Mesenchymal stem cell (in vitro differentiated cells and primary cell): ENCODE results near the gene LMBRD2.

Source experiments
- DNase-seq: peaks from one replicate; pipeline ENCODE4 v3.0.0-alpha.2; 2013
- H2AFZ ChIP-seq: one replicate; pipeline ENCODE4 v1.6.1; 2013; ENCODE audit warnings: low read depth, mild to moderate bottlenecking, control low read depth, inconsistent platforms, low read length, moderate library complexity
- H2AK5ac ChIP-seq: 2 replicates; pipeline ENCODE4 v1.6.1; 2013; ENCODE audit warnings: low read length, moderate library complexity, mild to moderate bottlenecking, inconsistent platforms; ENCODE audit not compliant: severe bottlenecking
- H2BK120ac ChIP-seq: one replicate; pipeline ENCODE4 v1.6.1; 2013; ENCODE audit warnings: low read depth, mild to moderate bottlenecking, inconsistent platforms, low read length, moderate library complexity
- H2BK12ac ChIP-seq, 2 experiments: one replicate each; pipeline ENCODE4 v1.6.1; 2013; ENCODE audit warnings: inconsistent platforms in 2 of 2, low read length in 2 of 2, mild to moderate bottlenecking in 2 of 2, moderate library complexity in 2 of 2, control low read depth in 1 of 2
- H2BK15ac ChIP-seq: one replicate; pipeline ENCODE4 v1.6.1; 2013; ENCODE audit warnings: mild to moderate bottlenecking, low read depth, inconsistent platforms; ENCODE audit not compliant: poor library complexity, severe bottlenecking
- H2BK5ac ChIP-seq: 2 replicates; pipeline ENCODE4 v1.6.1; 2013; ENCODE audit warnings: low read depth, mild to moderate bottlenecking, low read length, control low read depth, inconsistent platforms; ENCODE audit not compliant: poor library complexity, severe bottlenecking
- H3K14ac ChIP-seq, 2 experiments: one replicate each; pipeline ENCODE4 v1.6.1; 2013; ENCODE audit warnings: inconsistent platforms in 2 of 2, low read length in 2 of 2, control low read depth in 1 of 2, mild to moderate bottlenecking in 1 of 2, moderate library complexity in 1 of 2
- H3K18ac ChIP-seq, 2 experiments: one replicate each; pipeline ENCODE4 v1.6.1; 2013; ENCODE audit warnings: inconsistent platforms in 2 of 2, low read length in 2 of 2, control low read depth in 1 of 2, low read depth in 1 of 2, mild to moderate bottlenecking in 1 of 2
- H3K23ac ChIP-seq, 2 experiments: one replicate each; pipeline ENCODE4 v1.6.1; 2013; ENCODE audit warnings: inconsistent platforms in 2 of 2, low read length in 2 of 2, mild to moderate bottlenecking in 2 of 2, moderate library complexity in 2 of 2, control low read depth in 1 of 2
- H3K27ac ChIP-seq: 2 replicates; pipeline ENCODE4 v1.5.1; 2013; ENCODE audit warnings: mild to moderate bottlenecking, moderate library complexity, low read length, control low read depth, inconsistent platforms; ENCODE audit not compliant: poor library complexity, severe bottlenecking
- H3K27me3 ChIP-seq, 2 experiments: 2 replicates each; pipeline versions ENCODE4 v1.6.1 to v1.7.0; 2013; ENCODE audit warnings: low read length in 2 of 2, mild to moderate bottlenecking in 2 of 2, moderate library complexity in 2 of 2, control low read depth in 1 of 2, inconsistent platforms in 1 of 2; ENCODE audit not compliant: control insufficient read depth in 1 of 2, insufficient read depth in 1 of 2
- H3K36me3 ChIP-seq, 2 experiments: 2 replicates each; pipeline versions ENCODE4 v1.6.1 to v1.7.0; 2013; ENCODE audit warnings: low read length in 2 of 2, control low read depth in 1 of 2, inconsistent platforms in 1 of 2, low read depth in 1 of 2, mild to moderate bottlenecking in 1 of 2; ENCODE audit not compliant: insufficient read depth in 2 of 2, control insufficient read depth in 1 of 2
- H3K4ac ChIP-seq, 2 experiments: one replicate each; pipeline ENCODE4 v1.6.1; 2013; ENCODE audit warnings: inconsistent platforms in 2 of 2, low read length in 2 of 2, mild to moderate bottlenecking in 2 of 2, moderate library complexity in 2 of 2, control low read depth in 1 of 2, low read depth in 1 of 2
- H3K4me1 ChIP-seq: 2 replicates; pipeline ENCODE4 v1.6.1; 2013; ENCODE audit warnings: low read depth, low read length, control low read depth; ENCODE audit not compliant: control insufficient read depth, insufficient read depth
- H3K4me2 ChIP-seq: 2 replicates; pipeline ENCODE4 v1.6.1; 2013; ENCODE audit warnings: low read length, mild to moderate bottlenecking, inconsistent platforms; ENCODE audit not compliant: poor library complexity, severe bottlenecking
- H3K4me3 ChIP-seq, 2 experiments: 2 replicates each; pipeline versions ENCODE4 v1.5.1 to v1.7.0; 2013; ENCODE audit warnings: low read length in 2 of 2, mild to moderate bottlenecking in 2 of 2, control low read depth in 1 of 2, low read depth in 1 of 2; ENCODE audit not compliant: insufficient read depth in 1 of 2
- H3K79me1 ChIP-seq: replicated peaks from 2 replicates; pipeline ENCODE4 v1.6.1; 2013; ENCODE audit warnings: mild to moderate bottlenecking, control low read depth, low read length, inconsistent platforms; ENCODE audit not compliant: poor library complexity, severe bottlenecking
- H3K9ac ChIP-seq: 2 replicates; pipeline ENCODE4 v1.7.0; 2013; ENCODE audit warnings: mild to moderate bottlenecking, low read length, moderate library complexity
- H3K9me3 ChIP-seq: 2 replicates; pipeline ENCODE4 v1.7.0; 2013; ENCODE audit warnings: mild to moderate bottlenecking, low read length; ENCODE audit not compliant: control insufficient read depth
- H4K8ac ChIP-seq: one replicate; pipeline ENCODE4 v1.6.1; 2013; ENCODE audit warnings: inconsistent platforms, mild to moderate bottlenecking, low read length, moderate library complexity
- H4K91ac ChIP-seq: one replicate; pipeline ENCODE4 v1.6.1; 2013; ENCODE audit warnings: mild to moderate bottlenecking, low read length, inconsistent platforms
- WGBS: methylation state at CpG from one replicate; pipeline ENCODE4 v1.1.7; 2013; ENCODE audit warnings: mixed read lengths; 5-methylcytosine and 5-hydroxymethylcytosine counted together

Gene LMBRD2

DNA sequence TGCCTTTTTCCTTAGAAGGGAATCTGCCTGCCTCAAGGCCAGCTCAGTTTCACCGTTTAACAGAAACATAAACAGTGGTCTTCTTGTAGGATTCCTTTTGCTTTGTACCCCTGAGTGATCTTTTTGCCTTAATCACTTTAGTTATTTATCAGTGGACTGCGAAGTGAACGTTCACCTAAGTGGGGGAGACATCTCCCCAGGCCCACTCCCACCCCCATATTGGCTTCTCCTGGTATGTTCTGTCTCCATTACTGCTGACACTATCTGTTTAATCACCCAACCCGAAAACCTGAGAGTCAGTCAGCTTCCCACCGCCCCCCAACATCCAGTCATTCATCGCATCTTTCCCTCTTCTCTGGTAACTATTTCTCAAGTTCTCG lies 1.6 kb upstream of the LMBRD2 start:
- H2BK5ac ChIP-seq, result no peak overlapping the region
- 69% methylated on average over 7 of the region's 7 CpGs for WGBS
- H3K4me3 ChIP-seq, result peak overlapping the region; percentile 22 to 91
- no peak overlapping the region for H4K8ac ChIP-seq
- H3K4me1 ChIP-seq, result peaks cover 10% of the 10 kb centered on the region
- H3K27me3 ChIP-seq, result no peaks in the 10 kb centered on the region
- no peak for DNase-seq
- H3K4ac ChIP-seq, result peak overlapping the region in 1 of 2 experiments; percentile 33
- peaks cover 18% of the 10 kb centered on the region for H3K79me1 ChIP-seq
- H3K9ac ChIP-seq, result peak overlapping the region; percentile 88
- H3K27ac ChIP-seq, result no peak overlapping the region
- H2BK120ac ChIP-seq, result no peak overlapping the region
- peak overlapping the region; percentile 77 for H3K4me2 ChIP-seq
- H4K91ac ChIP-seq, result no peak overlapping the region
- H2AK5ac ChIP-seq, result peak overlapping the region; percentile 6
- no peak overlapping the region for H3K18ac ChIP-seq
- no peak overlapping the region for H3K14ac ChIP-seq
- no peak overlapping the region for H2BK15ac ChIP-seq
- no peak overlapping the region for H2AFZ ChIP-seq
- peaks cover 6 to 34% of the 10 kb centered on the region in 2 experiments for H3K36me3 ChIP-seq
- no peak overlapping the region for H2BK12ac ChIP-seq
- H3K23ac ChIP-seq, result no peak overlapping the region
- H3K9me3 ChIP-seq, result no peaks in the 10 kb centered on the region

DNA sequence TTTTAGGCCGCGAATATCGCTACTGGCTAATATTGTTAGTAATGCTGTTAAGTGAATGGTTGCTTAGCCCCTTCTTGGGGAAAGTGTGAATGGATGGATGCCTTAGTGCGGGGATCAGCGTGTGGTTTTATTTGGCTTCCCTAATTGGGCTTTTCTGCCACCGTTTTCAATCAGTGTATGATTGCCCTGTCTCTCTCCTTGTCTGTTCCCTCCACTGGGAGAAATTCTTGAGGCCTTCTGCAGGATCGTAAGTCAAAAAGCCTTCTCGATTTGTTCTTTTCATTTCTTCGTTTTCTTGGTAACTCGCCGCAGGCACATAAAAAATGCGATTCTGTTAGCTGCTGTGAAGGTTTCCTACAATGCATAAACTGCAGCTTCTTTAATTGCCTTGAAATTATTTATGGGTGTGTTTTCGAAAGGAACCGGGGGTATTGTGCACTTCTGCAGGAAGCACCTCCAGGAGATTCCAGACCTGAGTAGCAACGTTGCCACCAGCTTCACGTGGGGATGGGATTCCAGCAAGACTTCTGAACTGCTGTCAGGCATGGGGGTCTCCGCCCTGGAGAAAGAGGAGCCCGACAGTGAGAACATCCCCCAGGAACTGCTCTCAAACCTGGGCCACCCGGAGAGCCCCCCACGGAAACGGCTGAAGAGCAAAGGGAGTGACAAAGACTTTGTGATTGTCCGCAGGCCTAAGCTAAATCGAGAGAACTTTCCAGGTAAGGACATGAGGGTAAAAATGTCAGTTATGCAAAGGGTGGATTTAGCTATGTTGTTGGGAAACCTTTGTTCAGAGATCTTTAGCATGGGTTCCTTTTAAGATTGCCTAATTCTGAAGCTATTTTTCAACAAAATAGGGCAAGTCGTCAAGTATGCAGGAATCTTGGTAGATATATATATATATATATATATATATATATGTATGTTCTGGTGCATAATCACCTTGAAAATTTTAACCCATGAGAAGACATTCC lies 924 bp upstream of the LMBRD2 start:
- peak; percentile 51 for DNase-seq
- Histone ChIP-seq H3K4me3 (peak overlapping the region; percentile 72 to 91), H3K4ac (no peak overlapping the region), H3K27me3 (no peaks in the 10 kb centered on the region), H3K9ac (peak overlapping the region; percentile 88), H3K4me1 (peaks cover 9% of the 10 kb centered on the region), H3K9me3 (no peaks in the 10 kb centered on the region), H4K8ac (peak overlapping the region; percentile 45), H3K14ac (no peak overlapping the region), H2BK15ac (no peak overlapping the region), H3K27ac (peak overlapping the region; percentile 73), H3K4me2 (peak overlapping the region; percentile 79), H3K36me3 (peaks cover 6 to 28% of the 10 kb centered on the region in 2 experiments), H2BK12ac (no peak overlapping the region), H2AFZ (peak overlapping the region; percentile 53), H2AK5ac (no peak overlapping the region), H3K18ac (peak overlapping the region in 1 of 2 experiments; percentile 23), H2BK120ac (no peak overlapping the region), H4K91ac (no peak overlapping the region), H2BK5ac (no peak overlapping the region), H3K23ac (no peak overlapping the region), H3K79me1 (peaks cover 15% of the 10 kb centered on the region)
- whole genome bisulfite sequencing, result 3% methylated on average over 23 of the region's 24 CpGs

- peak overlapping the region; percentile 1 for H4K8ac ChIP-seq
- no peaks in the 10 kb centered on the region for H3K27me3 ChIP-seq
- peaks cover 20% of the 10 kb centered on the region for H3K79me1 ChIP-seq
- peaks cover 6 to 20% of the 10 kb centered on the region in 2 experiments for H3K36me3 ChIP-seq
- no peak overlapping the region for H3K27ac ChIP-seq
- peak overlapping the region in 1 of 2 experiments; percentile 47 for H3K4ac ChIP-seq
- no peaks in the 10 kb centered on the region for H3K9me3 ChIP-seq
- no peak overlapping the region for H2BK5ac ChIP-seq
- no peak overlapping the region for H2AK5ac ChIP-seq
- H2BK12ac ChIP-seq, result no peak overlapping the region
- H2BK15ac ChIP-seq, result no peak overlapping the region
- peak overlapping the region; percentile 93 for H3K4me2 ChIP-seq
- H3K23ac ChIP-seq, result peak overlapping the region in 1 of 2 experiments; percentile 34
- no peak overlapping the region for H3K14ac ChIP-seq
- H2AFZ ChIP-seq, result peak overlapping the region; percentile 92
- H4K91ac ChIP-seq, result no peak overlapping the region
- peak; percentile 60 for DNase-seq
- no peak overlapping the region for H3K18ac ChIP-seq
- 7% methylated on average over 18 of the region's 23 CpGs for WGBS
- H3K4me1 ChIP-seq, result peaks cover 4% of the 10 kb centered on the region
- H3K4me3 ChIP-seq, result peak overlapping the region; percentile 81 to 91
- no peak overlapping the region for H2BK120ac ChIP-seq
- H3K9ac ChIP-seq, result peak overlapping the region; percentile 91
These were observed 832 bp downstream of the LMBRD2 start for GRCh38 chr5:36150676-36151433.

DNA sequence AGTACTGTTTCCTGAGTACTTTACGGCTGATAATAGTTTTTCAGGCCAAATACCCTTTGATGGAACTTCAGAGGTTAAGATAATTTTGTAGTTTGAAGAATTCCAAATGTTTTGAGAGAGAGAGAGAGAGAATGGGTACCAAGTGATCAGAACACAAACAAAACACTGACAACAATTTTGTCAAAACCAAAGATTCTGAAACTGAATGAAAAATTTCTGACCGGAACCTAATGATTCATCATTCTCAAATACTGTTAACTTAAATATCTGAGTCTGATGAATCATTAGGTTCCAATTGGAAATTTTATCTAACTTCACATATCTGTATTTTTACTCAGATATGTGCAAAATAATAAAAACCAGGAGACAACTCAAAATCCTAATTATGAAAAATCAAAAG lies 4.0 kb downstream of the LMBRD2 start:
- no peak overlapping the region for H2BK5ac ChIP-seq
- peaks cover 19% of the 10 kb centered on the region for H3K79me1 ChIP-seq
- H2AK5ac ChIP-seq, result no peak overlapping the region
- no peak overlapping the region for H3K23ac ChIP-seq
- no peak overlapping the region for H3K27ac ChIP-seq
- H2BK12ac ChIP-seq, result no peak overlapping the region
- no peak overlapping the region for H3K18ac ChIP-seq
- no peak overlapping the region for H3K14ac ChIP-seq
- H3K4me1 ChIP-seq, result peaks cover 2% of the 10 kb centered on the region
- no peak overlapping the region for H2BK15ac ChIP-seq
- H3K27me3 ChIP-seq, result no peaks in the 10 kb centered on the region
- H2AFZ ChIP-seq, result no peak overlapping the region
- H3K36me3 ChIP-seq, result peaks cover 0 to 2% of the 10 kb centered on the region in 2 experiments
- no peak overlapping the region for H3K4me2 ChIP-seq
- H3K9ac ChIP-seq, result no peak overlapping the region
- H3K9me3 ChIP-seq, result no peaks in the 10 kb centered on the region
- H4K8ac ChIP-seq, result no peak overlapping the region
- 25% methylated on average over 1 of the region's 2 CpGs for WGBS
- H3K4me3 ChIP-seq, result no peak overlapping the region
- H2BK120ac ChIP-seq, result no peak overlapping the region
- no peak for DNase-seq
- no peak overlapping the region for H4K91ac ChIP-seq
- H3K4ac ChIP-seq, result no peak overlapping the region
